T-helper 17 cell (primary cell): ENCODE results near the gene L2HGDH. TPM values are rescaled to one million over a fixed set of nuclear protein-coding genes. Genes with fewer than 3 reads are reported as not detected.

Source experiments
- total RNA-seq, 4 donors: library from RNA in 2 of 4; stranded (reverse) in 2 of 4; gene quantifications; one replicate each; pipeline ENCODE4 v1.2.3 and lab custom pipeline; 2022 to 2026

L2HGDH gene
- total RNA-seq, 2 donors from 2014 or later: 1.8 to 4.1 TPM

Other genes starting within 250 kb of the L2HGDH start
- 10 to 100 TPM; 24.5 to 26.3 TPM for gene VCPKMT, start 195.7 kb downstream of the L2HGDH start, total RNA-seq
- gene SOS2, start 80.7 kb downstream of the L2HGDH start, total RNA-seq: 10 to 100 TPM; 33.8 to 40.3 TPM
- 10 to 100 TPM; 12.0 to 16.1 TPM for gene DMAC2L, start 95 bp upstream of the L2HGDH start, total RNA-seq
- gene CDKL1, start 84.7 kb upstream of the L2HGDH start, total RNA-seq: 1 to 10 TPM; 5.1 to 10.0 TPM
- 10 to 100 TPM; 36.3 to 39.9 TPM for gene MAP4K5, start 220.3 kb upstream of the L2HGDH start, total RNA-seq
- 1 to 10 TPM; 1.6 to 5.2 TPM for gene ATL1, start 247.9 kb upstream of the L2HGDH start, total RNA-seq